Parietal lobe (tissue), 2 donors: ENCODE data around the gene PAIP2. TPM values are rescaled to one million over a fixed set of nuclear protein-coding genes. Genes with fewer than 3 reads are reported as not detected.

ENCODE experiments used
- small RNA-seq: library from RNA; depleted of rRNA; stranded (forward); fragments of <200 nt; gene quantifications from one replicate; pipeline ENCODE3, GENCODE V24; 2014; ENCODE audit warnings: low replicate concordance
- total RNA-seq: library from RNA; depleted of rRNA; stranded (reverse); fragments of >200 nt; gene quantifications from one replicate; pipeline ENCODE4 v1.2.3, GENCODE V29; 2014

Gene PAIP2
- total RNA-seq, result 98.0 TPM

DNA sequence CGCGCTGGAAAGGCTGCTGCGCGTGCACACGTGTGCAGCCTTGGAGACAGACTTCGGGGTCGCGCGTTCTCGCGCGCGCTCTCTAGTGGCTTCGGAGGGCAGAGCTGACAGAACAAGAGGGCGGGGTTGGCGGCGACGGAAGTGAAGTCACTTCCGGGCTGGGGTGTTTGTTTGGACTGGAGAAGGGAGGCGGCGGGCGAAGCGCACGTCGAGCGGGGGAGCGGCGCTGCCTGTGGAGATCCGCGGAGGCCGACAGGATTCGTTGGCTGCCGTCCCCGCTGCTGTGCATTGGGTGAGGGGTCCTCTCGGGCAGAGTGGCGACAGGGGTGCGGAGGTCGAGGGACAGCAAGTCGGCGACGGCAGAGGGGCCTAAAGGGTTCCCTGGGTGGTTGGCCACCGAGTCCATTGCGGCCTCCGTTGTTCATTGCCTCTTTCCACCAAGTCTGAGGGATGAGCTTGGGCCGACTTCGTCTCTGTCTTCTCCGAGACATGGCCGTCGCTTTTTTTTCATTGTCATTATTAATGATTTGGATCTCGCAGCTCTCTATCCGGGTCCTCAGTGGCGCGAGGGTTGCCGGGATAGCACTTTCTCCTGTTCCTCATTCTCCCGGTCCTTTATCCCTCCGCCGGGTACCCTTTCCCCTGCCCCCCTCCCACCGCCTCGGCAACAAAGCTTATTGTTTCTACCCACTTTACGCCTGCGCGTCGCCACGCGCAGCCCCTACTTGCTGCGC, at the start of gene PAIP2:
TSS of gene PAIP2 (plus strand) at position 166 of the 734 bp plus-strand sequence. CDS start 21,931 bp downstream, outside the sequence.

DNA sequence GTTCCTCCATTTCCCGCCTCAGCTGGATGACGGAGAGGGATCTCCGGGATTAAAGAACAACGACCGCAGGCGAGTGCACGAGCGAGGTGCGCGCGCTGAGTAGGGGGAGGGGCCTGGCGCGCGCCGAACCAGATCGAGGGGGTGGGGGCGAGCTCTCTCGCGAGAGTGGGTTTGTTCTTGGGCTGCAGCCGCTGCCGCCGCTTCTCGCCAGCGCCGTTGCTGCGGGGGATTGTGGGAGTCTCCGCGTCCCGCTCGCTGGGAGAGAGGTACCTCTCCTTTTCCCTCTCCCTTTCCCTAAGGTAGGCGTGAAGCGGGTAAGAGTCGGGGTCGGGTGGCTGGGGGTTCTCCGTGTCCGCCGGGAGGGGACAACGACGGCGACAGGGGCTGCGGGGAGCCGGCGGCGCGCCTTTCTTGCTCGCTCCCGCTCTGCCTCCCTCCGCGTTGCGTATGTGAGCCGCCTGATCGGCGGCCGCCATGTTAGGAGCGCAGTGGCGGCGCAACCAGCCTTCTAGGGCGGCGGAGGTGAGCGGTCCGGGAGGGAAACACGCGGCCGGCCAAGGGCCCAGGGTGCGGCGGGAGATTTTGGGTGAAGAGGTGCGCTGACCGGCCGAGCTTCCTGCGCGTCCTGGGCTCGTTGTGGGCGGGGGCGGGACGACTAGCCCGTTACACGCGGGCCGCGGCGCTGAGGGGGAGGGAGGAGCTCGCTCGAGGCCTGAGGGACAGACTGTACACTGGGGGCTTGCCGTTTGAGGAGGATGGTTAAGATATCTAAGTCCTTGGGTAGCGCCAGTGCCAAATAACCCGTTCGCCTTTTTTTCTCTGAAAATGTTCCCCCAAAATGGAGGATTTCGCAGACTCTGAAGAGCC, 47.9 kb upstream of the PAIP2 start, which contains the start of gene MATR3:
TSS of gene MATR3 (plus strand) at position 234 of the 867 bp plus-strand sequence. CDS start 13,676 bp downstream, outside the sequence.

GRCh38 chr5:139383275-139383992, 41.8 kb downstream of the PAIP2 start, which contains the start of gene SLC23A1:
SLC23A1 (minus strand) TSS chr5:139383297; CDS start chr5:139383253, 44 bp downstream.

GRCh38 chr5:139389701-139390638, 48.3 kb downstream of the PAIP2 start, which contains the start of gene MZB1:
MZB1 (minus strand) TSS chr5:139389913; CDS start chr5:139389856, 57 bp downstream.

GRCh38 chr5:139394654-139395566, 53.3 kb downstream of the PAIP2 start, which contains the start of gene PROB1:
PROB1 (minus strand) TSS chr5:139395104; CDS start chr5:139395081, 23 bp downstream.

GRCh38 chr5:139403787-139404483, 62.3 kb downstream of the PAIP2 start, which contains the start of gene SPATA24:
SPATA24 (minus strand) TSS chr5:139404089; CDS start chr5:139404060, 29 bp downstream.

Small RNA genes lying within 50 kb of the gene (small RNA-seq; reads per million reads assigned to genes)
- not detected for gene RNA5SP195

Other genes with a start within 250 kb of the PAIP2 start
- 22.8 TPM for gene SIL1, start 143.5 kb upstream of the PAIP2 start, total RNA-seq
- 743 TPM for gene MATR3, start 48.1 kb upstream of the PAIP2 start, total RNA-seq
- gene SLC23A1, start 41.4 kb downstream of the PAIP2 start, total RNA-seq, result not detected
- gene MZB1, start 48.1 kb downstream of the PAIP2 start, total RNA-seq, result not detected
- gene PROB1, start 53.2 kb downstream of the PAIP2 start, total RNA-seq, result 0.94 TPM
- gene SPATA24, start 62.2 kb downstream of the PAIP2 start, total RNA-seq, result 6.6 TPM
- gene DNAJC18, start 97.7 kb downstream of the PAIP2 start, total RNA-seq, result 44.1 TPM
- gene ECSCR, start 120.9 kb downstream of the PAIP2 start, total RNA-seq, result 4.7 TPM
- not detected for gene SMIM33, start 129.2 kb downstream of the PAIP2 start, total RNA-seq
- 2.8 TPM for gene STING1, start 140.9 kb downstream of the PAIP2 start, total RNA-seq
- gene UBE2D2, start 219.5 kb downstream of the PAIP2 start, total RNA-seq, result 121 TPM